Stimulated activated naive B cell treated with anti-CD40 and anti-IgM and Interleukin-4, amounts not matched to agents 10 μg/mL and 1 μg/mL and 100 μg/mL, for 72 hours (primary cell): Measurements from ENCODE around the gene CDC42BPA.
A peak's percentile ranks its signal among the peaks of the same experiment; 100 is the strongest.
"Not testable (repeated sequence)": the region's sequence is repeated elsewhere in the genome, so short reads cannot be mapped to it uniquely, and the experiment has no call there.

Experiments used
- ATAC-seq, 2 donors: fragments of 150-1000 bp; cut with Tn5 transposase; replicated peaks; 2 replicates each; pipeline ENCODE4 v1.10.0; 2021; ENCODE audit warnings: moderate library complexity in 1 of 2
- DNase-seq: peaks from one replicate; pipeline ENCODE4 v3.0.0; 2021
- H3K27ac Mint-ChIP-seq: one replicate; pipeline ENCODE4 v1.8.0; 2022; ENCODE audit warnings: mild to moderate bottlenecking, mixed read lengths
- H3K27me3 Mint-ChIP-seq, 2 donors: one replicate each; pipeline ENCODE4 v1.8.0; 2022; ENCODE audit warnings: mixed read lengths in 2 of 2
- H3K36me3 Mint-ChIP-seq, 2 donors: one replicate each; pipeline ENCODE4 v1.8.0; 2022; ENCODE audit warnings: mixed read lengths in 2 of 2, mild to moderate bottlenecking in 1 of 2
- H3K4me1 Mint-ChIP-seq, 2 donors: one replicate each; pipeline ENCODE4 v1.8.0; 2022; ENCODE audit warnings: mixed read lengths in 2 of 2, mild to moderate bottlenecking in 1 of 2
- H3K4me3 Mint-ChIP-seq, 2 donors: one replicate each; pipeline ENCODE4 v1.8.0; 2022; ENCODE audit warnings: mild to moderate bottlenecking in 2 of 2, mixed read lengths in 2 of 2, moderate library complexity in 1 of 2
- H3K9me3 Mint-ChIP-seq, 2 donors: one replicate each; pipeline ENCODE4 v1.8.0; 2022; ENCODE audit warnings: mixed read lengths in 2 of 2, mild to moderate bottlenecking in 1 of 2

CDC42BPA gene

DNA sequence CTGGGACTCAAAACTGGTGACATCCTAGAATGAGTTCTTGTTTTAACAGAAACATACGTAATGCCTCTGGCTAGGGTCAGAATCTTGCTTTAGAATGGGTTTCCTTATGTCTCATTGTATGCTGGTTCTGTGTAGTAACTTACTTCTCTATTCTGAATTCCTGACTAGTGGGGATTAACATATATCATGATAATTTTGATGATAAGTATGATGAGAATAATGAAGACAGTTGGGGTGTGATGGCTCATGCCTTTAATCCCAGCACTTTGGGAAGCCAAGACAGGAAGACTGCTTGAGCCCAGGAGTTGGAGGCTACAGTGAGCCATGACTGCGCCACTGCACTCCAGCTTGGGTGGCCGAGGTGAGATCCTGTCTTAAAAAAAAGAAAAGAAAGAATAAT is 31.7 kb upstream of the CDC42BPA start:
- Mint-ChIP-seq H3K4me3 (no peak overlapping the region), H3K27ac (no peak overlapping the region), H3K27me3 (peaks cover 5 to 13% of the 10 kb centered on the region in 2 donors), H3K9me3 (no peaks in the 10 kb centered on the region), H3K4me1 (no peaks in the 10 kb centered on the region), H3K36me3 (no peaks in the 10 kb centered on the region)
- DNase-seq, result no peak
- no peak for ATAC-seq

- H3K9me3 Mint-ChIP-seq, result peaks cover 0 to 8% of the 10 kb centered on the region in 2 donors
- H3K4me3 Mint-ChIP-seq, result no peak overlapping the region
- no peaks in the 10 kb centered on the region for H3K4me1 Mint-ChIP-seq
- no peak overlapping the region for H3K27ac Mint-ChIP-seq
- H3K27me3 Mint-ChIP-seq, result peaks cover 8 to 15% of the 10 kb centered on the region in 2 donors
- no peak for DNase-seq
- H3K36me3 Mint-ChIP-seq, result no peaks in the 10 kb centered on the region
- ATAC-seq, result no peak
These were observed 25.6 kb upstream of the CDC42BPA start for GRCh38 chr1:227343727-227344551.

DNA sequence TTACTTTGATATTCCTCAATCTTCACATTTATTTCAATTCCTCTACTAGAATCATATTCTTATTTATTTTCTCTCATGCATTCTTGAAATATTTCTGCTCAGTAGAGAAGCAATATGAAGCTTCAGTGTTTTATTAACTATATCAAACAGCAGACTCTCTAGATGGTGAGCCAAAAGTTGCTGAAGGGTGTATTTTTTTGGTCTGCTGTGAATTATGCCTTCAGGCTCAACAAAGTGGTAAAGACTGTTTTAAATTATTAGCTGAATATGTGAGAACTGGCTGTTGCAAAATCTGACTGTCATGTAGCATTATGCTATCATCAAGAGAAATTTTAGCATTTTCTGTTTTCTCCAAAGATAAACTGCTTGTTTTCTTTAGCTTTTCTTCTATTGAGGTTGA is 24.9 kb upstream of the CDC42BPA start:
- H3K4me1 Mint-ChIP-seq, result no peaks in the 10 kb centered on the region
- H3K9me3 Mint-ChIP-seq, result peaks cover 0 to 8% of the 10 kb centered on the region in 2 donors
- no peak for DNase-seq
- no peak for ATAC-seq
- H3K4me3 Mint-ChIP-seq, result no peak overlapping the region
- no peaks in the 10 kb centered on the region for H3K36me3 Mint-ChIP-seq
- no peak overlapping the region for H3K27ac Mint-ChIP-seq
- peaks cover 8 to 15% of the 10 kb centered on the region in 2 donors for H3K27me3 Mint-ChIP-seq

DNA sequence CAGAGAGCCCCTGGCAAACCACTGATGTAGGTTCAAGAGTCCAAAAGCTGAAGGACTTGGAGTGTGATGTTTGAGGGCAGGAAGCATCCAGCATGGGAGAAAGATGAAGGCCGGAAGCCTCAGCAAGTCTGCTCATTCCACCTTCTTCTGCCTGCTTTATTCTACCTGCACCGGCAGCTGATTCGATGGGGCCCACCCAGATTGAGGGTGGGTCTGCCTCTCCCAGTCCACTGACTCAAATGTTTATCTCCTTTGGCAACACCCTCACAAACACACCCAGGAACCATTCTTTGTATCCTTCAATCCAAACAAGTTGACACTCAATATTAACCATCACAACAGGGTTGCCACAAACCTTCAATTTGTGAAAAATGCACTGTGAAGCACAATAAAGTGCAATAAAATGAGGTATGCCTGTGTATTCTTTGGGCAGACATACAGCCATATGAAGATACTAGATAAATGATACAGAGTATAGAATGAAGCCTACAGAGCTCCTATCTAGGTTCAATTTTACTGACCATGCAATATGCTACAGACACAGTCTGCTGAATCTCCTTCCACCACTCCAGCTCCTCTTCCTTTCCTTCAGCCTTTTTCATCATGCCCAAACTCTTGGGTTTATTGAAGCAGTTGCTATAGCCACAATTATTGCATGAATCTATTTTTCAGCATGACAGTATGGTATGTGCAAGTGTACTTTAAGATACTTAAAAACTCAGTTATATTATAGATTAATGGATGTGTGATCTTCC is 24.0 kb upstream of the CDC42BPA start:
- ATAC-seq (no peak), DNase-seq (no peak)
- H3K9me3 Mint-ChIP-seq, result peaks cover 0 to 8% of the 10 kb centered on the region in 2 donors
- H3K27me3 Mint-ChIP-seq, result peaks cover 8 to 15% of the 10 kb centered on the region in 2 donors
- no peaks in the 10 kb centered on the region for H3K36me3 Mint-ChIP-seq
- no peaks in the 10 kb centered on the region for H3K4me1 Mint-ChIP-seq
- H3K27ac Mint-ChIP-seq, result no peak overlapping the region
- H3K4me3 Mint-ChIP-seq, result no peak overlapping the region

- not testable (repeated sequence) for H3K9me3 Mint-ChIP-seq, ATAC-seq, DNase-seq, H3K4me1 Mint-ChIP-seq, H3K27ac Mint-ChIP-seq, H3K4me3 Mint-ChIP-seq, H3K36me3 Mint-ChIP-seq
- peaks cover 0 to 12% of the 10 kb centered on the region in 2 donors for H3K27me3 Mint-ChIP-seq
These were observed 17.8 kb upstream of the CDC42BPA start for GRCh38 chr1:227336136-227336535.

DNA sequence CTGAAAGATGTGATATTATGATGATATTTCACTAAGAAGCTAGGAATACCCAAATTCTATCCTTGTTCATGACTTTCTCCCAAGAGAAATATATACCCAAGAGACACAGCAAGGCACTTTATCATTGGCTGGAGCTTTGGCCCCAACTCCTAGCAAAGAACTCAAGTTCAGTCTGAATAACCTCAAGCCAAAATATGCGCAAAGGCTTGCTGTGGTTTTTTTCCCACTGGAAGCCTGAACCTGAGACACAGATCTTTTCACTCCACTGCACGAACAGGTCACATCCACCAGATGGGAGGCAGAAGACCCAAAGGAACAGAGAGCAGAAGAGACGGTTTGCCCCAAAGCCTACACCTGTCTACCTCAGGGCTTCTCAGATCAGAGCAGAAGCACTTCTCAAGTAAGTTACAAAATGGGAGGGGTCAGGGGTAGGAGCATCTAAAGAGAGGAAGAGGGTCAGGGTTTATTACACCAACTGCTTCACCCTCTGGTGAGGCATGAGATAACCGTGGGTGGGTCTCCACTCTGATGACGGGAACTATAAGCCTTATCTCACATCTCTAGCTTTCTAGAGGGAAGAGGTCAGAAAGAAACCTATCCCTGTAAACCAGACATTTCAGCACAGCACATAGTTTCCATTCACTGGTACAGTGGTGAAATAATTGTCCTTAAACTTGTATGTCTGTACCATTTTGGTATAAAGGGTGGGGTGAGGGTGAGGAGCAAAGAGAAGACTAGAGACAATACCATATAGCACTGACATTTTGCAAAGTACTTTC is 17.1 kb upstream of the CDC42BPA start:
- no peak for ATAC-seq
- Mint-ChIP-seq H3K36me3 (no peaks in the 10 kb centered on the region), H3K9me3 (peaks cover 6 to 8% of the 10 kb centered on the region in 2 donors)

GRCh38 chr1:227333423-227333822 is 15.1 kb upstream of the CDC42BPA start:
- peaks cover 5 to 6% of the 10 kb centered on the region in 2 donors for H3K9me3 Mint-ChIP-seq
- peaks cover 4 to 7% of the 10 kb centered on the region in 2 donors for H3K4me1 Mint-ChIP-seq
- H3K4me3 Mint-ChIP-seq, result no peak overlapping the region
- H3K36me3 Mint-ChIP-seq, result no peaks in the 10 kb centered on the region
- no peak for ATAC-seq
- H3K27ac Mint-ChIP-seq, result no peak overlapping the region
- H3K27me3 Mint-ChIP-seq, result peaks cover 6 to 17% of the 10 kb centered on the region in 2 donors
- no peak for DNase-seq

More for the DNA sequence above, 17.1 kb upstream of the CDC42BPA start:
- Mint-ChIP-seq H3K4me3 (no peak overlapping the region), H3K27ac (no peak overlapping the region), H3K4me1 (peaks cover under 1 to 3% of the 10 kb centered on the region in 2 donors), H3K27me3 (peaks cover 0 to 12% of the 10 kb centered on the region in 2 donors)
- DNase-seq, result no peak

DNA sequence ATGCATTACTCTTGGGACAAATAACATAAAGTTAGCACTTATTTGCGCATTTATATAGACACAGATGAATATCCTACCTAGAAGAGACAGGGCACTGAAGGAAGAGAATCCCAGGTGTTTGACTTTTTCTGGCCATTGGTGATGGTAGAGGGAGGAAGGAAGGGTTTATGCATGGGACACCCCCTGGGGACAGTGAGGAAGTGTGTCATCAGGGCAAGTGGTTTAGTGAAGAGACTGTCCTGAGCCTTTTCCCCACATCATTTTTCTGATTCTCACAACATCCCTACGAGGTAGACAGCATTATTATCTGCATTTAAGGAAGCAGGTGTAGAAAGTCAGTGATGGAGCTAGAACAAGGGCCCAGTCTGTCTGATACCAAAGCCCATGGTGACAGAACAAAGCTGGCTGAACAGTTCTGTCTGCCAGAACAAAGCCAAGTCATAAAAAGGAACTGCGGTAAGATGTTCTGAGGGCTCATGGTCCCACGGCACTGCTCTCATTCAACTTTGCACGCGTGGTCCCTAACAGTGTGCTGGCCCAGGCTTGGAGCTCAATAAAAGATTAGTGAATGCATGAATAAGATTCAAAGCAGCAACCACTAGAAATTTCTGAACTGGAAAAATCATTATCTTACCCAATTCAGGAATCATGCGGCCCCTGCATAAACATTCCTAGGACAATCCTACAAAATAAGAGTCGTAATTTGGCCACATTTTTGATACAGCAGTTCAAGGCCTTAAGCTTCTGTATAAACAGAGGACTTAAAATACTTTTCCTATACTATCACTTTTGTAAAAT is 12.2 kb upstream of the CDC42BPA start:
- peaks cover 5 to 6% of the 10 kb centered on the region in 2 donors for H3K9me3 Mint-ChIP-seq
- H3K27me3 Mint-ChIP-seq, result peaks cover 11 to 19% of the 10 kb centered on the region in 2 donors
- DNase-seq, result no peak
- peak; percentile 62 to 66 for ATAC-seq
- H3K4me1 Mint-ChIP-seq, result peaks cover 4 to 7% of the 10 kb centered on the region in 2 donors
- no peak overlapping the region for H3K4me3 Mint-ChIP-seq
- no peaks in the 10 kb centered on the region for H3K36me3 Mint-ChIP-seq
- no peak overlapping the region for H3K27ac Mint-ChIP-seq

GRCh38 chr1:227328405-227329019 is 10.2 kb upstream of the CDC42BPA start:
- Mint-ChIP-seq H3K9me3 (peaks cover 4 to 8% of the 10 kb centered on the region in 2 donors), H3K4me1 (peaks cover 4 to 7% of the 10 kb centered on the region in 2 donors), H3K4me3 (no peak overlapping the region), H3K36me3 (no peaks in the 10 kb centered on the region), H3K27ac (no peak overlapping the region), H3K27me3 (peaks cover 11 to 17% of the 10 kb centered on the region in 2 donors)
- DNase-seq (no peak), ATAC-seq (no peak)

DNA sequence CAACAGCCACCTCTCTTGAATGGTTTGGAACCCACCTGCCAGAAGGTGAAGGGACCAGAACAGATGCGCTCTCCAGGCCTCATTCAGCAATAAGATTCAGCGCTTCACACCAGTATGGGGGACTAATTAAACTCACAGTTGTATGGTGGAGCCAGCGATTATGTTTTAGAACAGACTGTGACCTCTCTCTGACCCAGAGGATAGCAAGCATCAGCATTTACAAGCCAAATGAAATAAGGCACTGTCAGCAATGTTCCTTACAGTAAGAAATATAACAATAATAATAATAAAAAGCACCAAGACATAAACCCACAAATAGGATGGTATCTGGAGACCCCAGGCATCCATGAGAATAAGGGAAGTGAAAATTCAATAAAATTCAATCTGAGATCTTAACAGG is 6.9 kb upstream of the CDC42BPA start:
- Mint-ChIP-seq H3K27ac (no peak overlapping the region), H3K9me3 (peaks cover 1 to 8% of the 10 kb centered on the region in 2 donors), H3K27me3 (peaks cover 34 to 36% of the 10 kb centered on the region in 2 donors), H3K36me3 (no peaks in the 10 kb centered on the region), H3K4me1 (peaks cover under 1 to 1% of the 10 kb centered on the region in 2 donors), H3K4me3 (no peak overlapping the region)
- no peak for DNase-seq
- no peak for ATAC-seq

DNA sequence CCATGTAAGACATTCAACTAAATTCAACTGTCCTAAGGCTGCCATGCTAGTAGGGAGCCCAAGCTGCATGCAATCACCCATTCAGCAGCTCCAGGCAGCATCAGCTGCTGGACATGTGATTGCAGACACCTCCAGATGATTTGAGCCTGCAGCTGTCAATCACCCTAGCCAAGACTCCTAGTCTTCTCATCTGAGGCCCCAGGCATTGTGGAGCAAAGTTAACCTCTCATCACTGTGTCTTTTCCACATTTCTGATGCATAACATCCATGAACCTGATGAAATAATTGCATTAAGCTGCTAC is 5.6 kb upstream of the CDC42BPA start:
- no peak overlapping the region for H3K4me3 Mint-ChIP-seq
- peaks cover 35 to 36% of the 10 kb centered on the region in 2 donors for H3K27me3 Mint-ChIP-seq
- H3K9me3 Mint-ChIP-seq, result peaks cover 1 to 8% of the 10 kb centered on the region in 2 donors
- DNase-seq, result no peak
- no peak for ATAC-seq
- peaks cover 0 to 4% of the 10 kb centered on the region in 2 donors for H3K4me1 Mint-ChIP-seq
- H3K36me3 Mint-ChIP-seq, result no peaks in the 10 kb centered on the region
- H3K27ac Mint-ChIP-seq, result no peak overlapping the region

DNA sequence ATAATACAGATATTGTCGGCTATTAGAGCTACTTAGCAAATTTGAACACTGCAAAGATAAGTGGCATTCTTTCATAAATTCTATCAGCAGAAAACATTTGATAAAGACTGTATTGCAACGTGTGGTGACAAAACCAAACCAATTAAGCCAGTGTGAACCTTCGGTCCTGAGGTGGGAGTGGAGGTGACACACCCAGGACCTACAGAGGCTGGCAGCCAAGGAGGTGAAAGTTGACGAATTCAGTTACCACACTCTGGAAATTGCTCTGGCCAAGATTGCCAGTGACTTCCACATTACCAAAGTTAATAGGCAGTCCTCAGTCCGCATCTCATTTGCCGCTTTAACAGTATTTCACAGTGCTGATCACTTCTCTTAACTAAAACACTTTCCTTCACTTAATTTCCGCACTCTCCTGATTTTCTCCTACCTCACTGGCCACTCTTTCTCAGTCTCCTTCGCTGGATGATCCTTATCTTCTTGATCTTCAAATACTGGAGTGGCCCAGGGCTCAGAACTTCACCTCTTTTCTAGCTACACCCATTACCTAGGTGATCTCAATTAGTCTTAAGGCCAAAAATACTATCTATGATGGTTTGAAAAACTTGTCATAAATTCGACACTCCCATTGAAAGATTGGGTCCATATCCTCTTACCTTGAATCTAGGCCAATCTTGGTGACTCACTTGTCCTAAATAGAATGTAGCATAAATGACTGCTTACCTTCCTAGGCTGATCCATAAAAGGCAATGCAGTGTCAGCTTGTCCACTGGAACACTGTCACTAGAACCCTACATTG is 5.1 kb upstream of the CDC42BPA start:
- Mint-ChIP-seq H3K27ac (no peak overlapping the region), H3K4me3 (no peak overlapping the region), H3K27me3 (peaks cover 39 to 40% of the 10 kb centered on the region in 2 donors), H3K36me3 (no peaks in the 10 kb centered on the region), H3K4me1 (peaks cover 0 to 7% of the 10 kb centered on the region in 2 donors), H3K9me3 (peaks cover 1 to 8% of the 10 kb centered on the region in 2 donors)
- DNase-seq (no peak), ATAC-seq (no peak)

GRCh38 chr1:227322376-227322775 is 4.1 kb upstream of the CDC42BPA start:
- no peak for DNase-seq
- H3K36me3 Mint-ChIP-seq, result no peaks in the 10 kb centered on the region
- H3K27me3 Mint-ChIP-seq, result peaks cover 39 to 42% of the 10 kb centered on the region in 2 donors
- H3K27ac Mint-ChIP-seq, result no peak overlapping the region
- no peak overlapping the region for H3K4me3 Mint-ChIP-seq
- no peak for ATAC-seq
- H3K4me1 Mint-ChIP-seq, result peaks cover 2 to 7% of the 10 kb centered on the region in 2 donors
- H3K9me3 Mint-ChIP-seq, result peaks cover 1 to 8% of the 10 kb centered on the region in 2 donors
